Endodermal cell (in vitro differentiated cells): ENCODE results near the gene NGEF. TPM values are rescaled to one million over a fixed set of nuclear protein-coding genes. Genes with fewer than 3 reads are reported as not detected.

Source experiments
- DNase-seq: peaks from one replicate; pipeline ENCODE4 v3.0.0-alpha.2; 2017
- H3K27ac ChIP-seq: 2 replicates; pipeline ENCODE4 v1.5.1; 2013; ENCODE audit warnings: mild to moderate bottlenecking, low read depth, low read length, moderate library complexity
- H3K27me3 ChIP-seq: 2 replicates; pipeline ENCODE4 v1.6.1; 2013; ENCODE audit warnings: mild to moderate bottlenecking, low read length, moderate library complexity; ENCODE audit not compliant: insufficient read depth, control insufficient read depth, poor library complexity, severe bottlenecking
- H3K36me3 ChIP-seq: 2 replicates; pipeline ENCODE4 v1.7.0; 2013; ENCODE audit warnings: mild to moderate bottlenecking, low read length, moderate library complexity; ENCODE audit not compliant: control insufficient read depth, insufficient read depth
- H3K4me1 ChIP-seq: one replicate; pipeline ENCODE4 v1.7.0; 2013; ENCODE audit warnings: low read length; ENCODE audit not compliant: control insufficient read depth, insufficient read depth
- H3K4me3 ChIP-seq: 2 replicates; pipeline ENCODE4 v1.5.1; 2013; ENCODE audit warnings: mild to moderate bottlenecking, low read length, moderate library complexity
- H3K9ac ChIP-seq: 2 replicates; pipeline ENCODE4 v1.6.1; 2013; ENCODE audit warnings: mild to moderate bottlenecking, low read length, moderate library complexity; ENCODE audit not compliant: poor library complexity, severe bottlenecking; ENCODE audit errors: extremely low read depth
- H3K9me3 ChIP-seq: 2 replicates; pipeline ENCODE4 v1.6.1; 2013; ENCODE audit warnings: mild to moderate bottlenecking, low read length, moderate library complexity; ENCODE audit not compliant: control insufficient read depth
- H3K27ac Mint-ChIP-seq: 2 replicates; pipeline ENCODE4 v1.8.0; 2020; ENCODE audit warnings: mixed read lengths
- H3K27me3 Mint-ChIP-seq: 2 replicates; pipeline ENCODE4 v1.8.0; 2021; ENCODE audit warnings: mild to moderate bottlenecking, mixed read lengths; ENCODE audit not compliant: insufficient read depth
- H3K36me3 Mint-ChIP-seq: 2 replicates; pipeline ENCODE4 v1.8.0; 2020; ENCODE audit warnings: low read depth, mixed read lengths
- H3K4me1 Mint-ChIP-seq: 2 replicates; pipeline ENCODE4 v1.8.0; 2020; ENCODE audit warnings: mixed read lengths
- H3K4me3 Mint-ChIP-seq: 2 replicates; pipeline ENCODE4 v1.8.0; 2020; ENCODE audit warnings: mild to moderate bottlenecking, moderate library complexity, mixed read lengths
- H3K9me3 Mint-ChIP-seq: 2 replicates; pipeline ENCODE4 v1.8.0; 2020; ENCODE audit warnings: mild to moderate bottlenecking, mixed read lengths
- CTCF ChIP-seq: fragments of 200-600 bp; sonication (generic); conservative IDR thresholded peaks from 2 replicates; pipeline ENCODE4 v1.5.0; 2021; ENCODE audit warnings: antibody characterized with exemption, mild to moderate bottlenecking
- WGBS, 2 experiments: methylation state at CpG; one replicate each; pipeline versions ENCODE4 v1.1.5 to v1.1.7; 2013; ENCODE audit warnings: missing lambda C conversion rate in 2 of 2, mixed read lengths in 1 of 2; ENCODE audit not compliant: insufficient coverage in 1 of 2, insufficient read length in 1 of 2; 5-methylcytosine and 5-hydroxymethylcytosine counted together
- total RNA-seq, 2 donors: library from RNA; stranded (reverse); fragmentation: NEBNext Ultra II Directional in 1 of 2; extraction: Animal tissue kit (Norgen Biotek cat#: 25700) in 1 of 2; gene quantifications; 2 replicates in 1 of 2; 3 replicates in 1 of 2; pipeline ENCODE4 v1.2.1, GENCODE V29; 2021

NGEF gene
- total RNA-seq, 2 donors from 2014 or later: 1.8 to 2.9 TPM

DNA sequence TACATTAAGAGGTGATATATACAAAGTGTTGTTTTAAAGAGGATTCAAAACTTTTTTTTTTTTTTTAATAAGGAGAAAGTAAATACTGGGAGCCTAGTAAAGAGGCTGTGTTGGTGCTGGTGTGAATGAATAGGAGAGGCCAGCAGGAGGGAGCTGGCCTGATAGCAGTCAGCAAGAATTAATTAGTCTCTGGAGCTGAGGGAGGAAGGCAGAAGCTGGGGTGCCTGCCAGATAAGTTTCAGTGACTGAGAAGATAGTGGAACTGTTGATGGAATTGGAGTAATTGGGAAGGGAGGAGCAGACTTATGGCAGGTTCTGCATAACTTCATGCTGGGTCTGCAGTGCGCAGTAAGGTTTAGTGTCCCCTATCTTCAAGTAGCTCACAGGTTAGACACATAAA lies 179.2 kb downstream of the NGEF start:
- Mint-ChIP-seq H3K27ac (no peak overlapping the region), H3K27me3 (no peaks in the 10 kb centered on the region), H3K4me1 (peaks cover 42% of the 10 kb centered on the region), H3K9me3 (no peaks in the 10 kb centered on the region), H3K4me3 (no peak overlapping the region), H3K36me3 (peaks cover 58% of the 10 kb centered on the region)
- DNase-seq: no peak
- 100% methylated on average over 1 of the region's 1 CpG for WGBS, 2 experiments
- H3K9ac ChIP-seq: no peak overlapping the region
- peaks cover 69% of the 10 kb centered on the region for H3K36me3 ChIP-seq
- no peaks in the 10 kb centered on the region for H3K27me3 ChIP-seq
- no peak overlapping the region for H3K27ac ChIP-seq
- peaks cover 11% of the 10 kb centered on the region for H3K4me1 ChIP-seq
- no peak overlapping the region for H3K4me3 ChIP-seq
- no peaks in the 10 kb centered on the region for H3K9me3 ChIP-seq
- TF ChIP-seq CTCF: no peak

DNA sequence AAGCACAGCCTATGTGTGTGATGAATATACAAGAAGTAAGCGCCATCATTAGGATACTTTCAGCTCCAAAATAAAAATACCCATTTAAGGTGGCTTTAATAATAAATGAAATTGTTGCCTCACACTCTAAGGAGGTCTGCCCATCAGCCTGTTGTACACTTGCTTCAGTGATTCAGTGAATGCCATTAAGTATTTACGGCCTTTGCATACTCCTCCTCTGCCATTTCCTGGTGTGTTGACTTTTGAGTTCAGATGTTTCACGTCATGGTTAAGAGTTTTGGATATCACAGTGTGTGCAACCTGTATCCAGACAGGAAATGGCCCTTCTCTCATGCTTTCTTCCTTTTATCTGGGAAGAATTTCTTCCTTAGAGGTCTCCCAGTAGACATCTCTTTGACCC lies 181.6 kb downstream of the NGEF start:
- H3K4me1 Mint-ChIP-seq: peaks cover 27% of the 10 kb centered on the region
- no peak overlapping the region for H3K27ac Mint-ChIP-seq
- no peaks in the 10 kb centered on the region for H3K27me3 Mint-ChIP-seq
- no peaks in the 10 kb centered on the region for H3K9me3 Mint-ChIP-seq
- DNase-seq: no peak
- H3K36me3 Mint-ChIP-seq: peaks cover 45% of the 10 kb centered on the region
- 93 to 100% methylated on average over 1 to 3 of the region's 3 CpGs for WGBS, 2 experiments
- Histone ChIP-seq H3K9me3 (no peaks in the 10 kb centered on the region), H3K4me3 (no peak overlapping the region), H3K36me3 (peaks cover 71% of the 10 kb centered on the region), H3K27me3 (no peaks in the 10 kb centered on the region), H3K9ac (no peak overlapping the region), H3K4me1 (peaks cover 11% of the 10 kb centered on the region), H3K27ac (no peak overlapping the region)
- H3K4me3 Mint-ChIP-seq: no peak overlapping the region
- no peak for TF ChIP-seq CTCF

DNA sequence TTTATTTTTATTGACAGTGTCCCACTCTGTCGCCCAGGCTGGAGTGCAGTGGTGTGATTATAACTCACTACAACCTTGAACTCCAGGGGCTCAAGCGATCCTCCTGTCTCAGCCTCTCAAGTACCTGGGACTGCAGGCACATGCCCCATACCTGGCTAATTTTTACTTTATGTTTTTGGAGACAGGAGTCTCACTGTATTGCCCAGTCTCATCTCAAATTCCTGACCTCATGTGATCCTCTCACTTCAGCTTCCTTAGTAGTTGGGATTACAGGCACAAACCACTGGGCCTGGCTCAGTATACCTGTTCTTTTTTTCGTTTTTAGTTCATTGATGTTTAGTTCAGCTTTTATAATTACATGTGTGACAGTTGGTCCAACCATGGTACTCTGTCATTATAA lies 183.1 kb downstream of the NGEF start:
- Mint-ChIP-seq H3K9me3 (peaks cover 6% of the 10 kb centered on the region), H3K4me3 (no peak overlapping the region), H3K4me1 (peaks cover 19% of the 10 kb centered on the region), H3K27me3 (no peaks in the 10 kb centered on the region), H3K36me3 (peaks cover 51% of the 10 kb centered on the region), H3K27ac (no peak overlapping the region)
- Histone ChIP-seq H3K27ac (no peak overlapping the region), H3K4me1 (peaks cover 6% of the 10 kb centered on the region), H3K36me3 (peaks cover 69% of the 10 kb centered on the region), H3K4me3 (no peak overlapping the region), H3K9me3 (peaks cover 7% of the 10 kb centered on the region), H3K9ac (no peak overlapping the region), H3K27me3 (no peaks in the 10 kb centered on the region)
- TF ChIP-seq CTCF: no peak
- DNase-seq: no peak
- WGBS, 2 experiments: 86 to 94% methylated on average over 1 to 3 of the region's 3 CpGs

Other genes starting within 250 kb of the NGEF start
- 1 to 10 TPM in 1 of 2 donors, under 1 TPM in 1; 0.15 to 1.0 TPM for gene KCNJ13, start 236.7 kb downstream of the NGEF start, total RNA-seq
- 1 to 10 TPM; 3.6 to 5.0 TPM for gene SNORC, start 143.0 kb downstream of the NGEF start, total RNA-seq
- not detected for gene NEU2, start 19.4 kb upstream of the NGEF start, total RNA-seq
- gene INPP5D, start 47.1 kb upstream of the NGEF start, total RNA-seq: 1 to 10 TPM in 1 of 2 donors, under 1 TPM in 1; 0.66 to 3.0 TPM
- 10 to 100 TPM; 29.6 to 31.6 TPM for gene ATG16L1, start 238.4 kb upstream of the NGEF start, total RNA-seq